ENCODE data around the gene TXNDC5.
"Not testable (repeated sequence)": the region's sequence is repeated elsewhere in the genome, so short reads cannot be mapped to it uniquely, and the experiment has no call there.

TXNDC5 gene

GRCh38 chr6:7895125-7895423 lies 15.5 kb downstream of the TXNDC5 start:
- no peak for DNase-seq (ENCODE audit: low read depth in 2 of 2)

GRCh38 chr6:7894262-7895124 lies 16.1 kb downstream of the TXNDC5 start:
- no peak for DNase-seq (ENCODE audit: low read depth in 2 of 2)

- no peak for DNase-seq (ENCODE audit: low read depth in 2 of 2)
Observed at GRCh38 chr6:7893342-7893741, 17.2 kb downstream of the TXNDC5 start.

GRCh38 chr6:7892367-7892766 lies 18.2 kb downstream of the TXNDC5 start:
- not testable (repeated sequence) for DNase-seq (ENCODE audit: low read depth in 2 of 2)

GRCh38 chr6:7891078-7891872 lies 19.3 kb downstream of the TXNDC5 start:
- no peak for DNase-seq (ENCODE audit: low read depth in 2 of 2)

GRCh38 chr6:7888587-7889357 lies 21.8 kb downstream of the TXNDC5 start:
- DNase-seq (ENCODE audit: low read depth in 2 of 2), result no peak

- DNase-seq (ENCODE audit: low read depth in 2 of 2), result no peak
Observed at GRCh38 chr6:7887278-7887991, 23.2 kb downstream of the TXNDC5 start.

- DNase-seq (ENCODE audit: low read depth in 2 of 2), result no peak
Observed at GRCh38 chr6:7886132-7886531, 24.5 kb downstream of the TXNDC5 start.

- DNase-seq (ENCODE audit: low read depth in 2 of 2), result no peak
Observed at GRCh38 chr6:7883381-7883780, 27.2 kb downstream of the TXNDC5 start.

GRCh38 chr6:7882505-7883257 lies 27.9 kb downstream of the TXNDC5 start:
- no peak for DNase-seq (ENCODE audit: low read depth in 2 of 2)

- DNase-seq (ENCODE audit: low read depth in 2 of 2), result no peak
Observed at GRCh38 chr6:7881765-7882500, 28.7 kb downstream of the TXNDC5 start.

- no peak for DNase-seq (ENCODE audit: low read depth in 2 of 2)
Observed at GRCh38 chr6:7880718-7881107, 29.9 kb downstream of the TXNDC5 start.

- DNase-seq (ENCODE audit: low read depth in 2 of 2), result no peak
Observed at GRCh38 chr6:7879980-7880717, 30.4 kb downstream of the TXNDC5 start.

- no peak for DNase-seq (ENCODE audit: low read depth in 2 of 2)
Observed at GRCh38 chr6:7879579-7879978, 31.0 kb downstream of the TXNDC5 start.

GRCh38 chr6:7879043-7879442 lies 31.5 kb downstream of the TXNDC5 start:
- DNase-seq (ENCODE audit: low read depth in 2 of 2), result no peak

GRCh38 chr6:7878401-7878964 lies 32.1 kb downstream of the TXNDC5 start:
- no peak for DNase-seq (ENCODE audit: low read depth in 2 of 2)

- no peak for DNase-seq (ENCODE audit: low read depth in 2 of 2)
Observed at GRCh38 chr6:7868926-7869325, 41.7 kb downstream of the TXNDC5 start.

- DNase-seq (ENCODE audit: low read depth in 2 of 2), result no peak
Observed at GRCh38 chr6:7866526-7866925, 44.1 kb downstream of the TXNDC5 start.

GRCh38 chr6:7865781-7866180 lies 44.8 kb downstream of the TXNDC5 start:
- no peak for DNase-seq (ENCODE audit: low read depth in 2 of 2)

Measured in stimulated activated CD4-positive, alpha-beta T cell treated with anti-CD3 and anti-CD28 coated beads, Interleukin-1b, Interleukin-23, amount 100 ng/mL, for 1 hour (primary cell).